CD4-positive, alpha-beta memory T cell (primary cell): Measurements from ENCODE around the gene MYH3. TPM values are rescaled to one million over a fixed set of nuclear protein-coding genes. Genes with fewer than 3 reads are reported as not detected.

Experiments used
- CTCF ChIA-PET: fragments of 350-600 bp; sonication (Branson Sonifier 250); formaldehyde crosslinking; loops from one replicate; lab custom pipeline; 2021; ENCODE audit warnings: inconsistent platforms; ENCODE audit not compliant: partially characterized antibody; lab: Charles Lee
- POLR2A ChIA-PET: fragments of 350-600 bp; sonication (Branson Sonifier 250); formaldehyde crosslinking; loops from one replicate; lab custom pipeline; 2021; ENCODE audit not compliant: partially characterized antibody; lab: Charles Lee
- DNase-seq, 5 donors: peaks; one replicate each; pipeline versions ENCODE4 v3.0.0 to v3.0.0-alpha.2; 2020 to 2022; ENCODE audit warnings: mixed read lengths in 1 of 5
- H3K27ac ChIP-seq: one replicate; pipeline ENCODE4 v1.7.0; 2013; ENCODE audit warnings: low read depth, low read length
- H3K27me3 ChIP-seq: 2 replicates; pipeline ENCODE4 v1.7.0; 2013; ENCODE audit warnings: mild to moderate bottlenecking, low read length, moderate library complexity; ENCODE audit not compliant: insufficient read depth
- H3K36me3 ChIP-seq: 2 replicates; pipeline ENCODE4 v1.7.0; 2013; ENCODE audit warnings: mild to moderate bottlenecking, low read length, moderate library complexity; ENCODE audit not compliant: insufficient read depth
- H3K4me1 ChIP-seq: 2 replicates; pipeline ENCODE4 v1.7.0; 2013; ENCODE audit warnings: mild to moderate bottlenecking, low read length, moderate library complexity; ENCODE audit not compliant: insufficient read depth
- H3K4me3 ChIP-seq, 2 donors: one replicate each; pipeline ENCODE4 v1.7.0; 2013; ENCODE audit warnings: low read length in 2 of 2, mild to moderate bottlenecking in 1 of 2
- H3K9me3 ChIP-seq, 2 donors: one replicate each; pipeline ENCODE4 v1.7.0; 2013; ENCODE audit warnings: low read length in 2 of 2, control low read depth in 1 of 2; ENCODE audit not compliant: control insufficient read depth in 1 of 2
- H3K27ac Mint-ChIP-seq, 7 donors: one replicate each; pipeline ENCODE4 v1.8.0; 2020 to 2021; ENCODE audit warnings: mixed read lengths in 7 of 7, mild to moderate bottlenecking in 6 of 7, inconsistent platforms in 3 of 7, moderate library complexity in 3 of 7
- H3K27me3 Mint-ChIP-seq, 2 donors: one replicate each; pipeline ENCODE4 v1.8.0; 2020 to 2021; ENCODE audit warnings: mixed read lengths in 2 of 2
- H3K36me3 Mint-ChIP-seq, 2 donors: one replicate each; pipeline ENCODE4 v1.8.0; 2020 to 2021; ENCODE audit warnings: mixed read lengths in 2 of 2, inconsistent platforms in 1 of 2, mild to moderate bottlenecking in 1 of 2
- H3K4me1 Mint-ChIP-seq, 4 donors: one replicate each; pipeline ENCODE4 v1.8.0; 2020 to 2021; ENCODE audit warnings: mixed read lengths in 4 of 4, mild to moderate bottlenecking in 1 of 4
- H3K4me3 Mint-ChIP-seq, 8 donors: one replicate each; pipeline ENCODE4 v1.8.0; 2020 to 2021; ENCODE audit warnings: mixed read lengths in 8 of 8, mild to moderate bottlenecking in 7 of 8, moderate library complexity in 6 of 8, inconsistent platforms in 3 of 8
- H3K9me3 Mint-ChIP-seq, 8 donors: one replicate each; pipeline ENCODE4 v1.8.0; 2020 to 2021; ENCODE audit warnings: mixed read lengths in 8 of 8, mild to moderate bottlenecking in 5 of 8, inconsistent platforms in 3 of 8, moderate library complexity in 1 of 8
- intact Hi-C: fragments of 100-400 bp; cut with micrococcal nuclease; formaldehyde crosslinking; loops from one replicate; pipeline ENCODE4 v1.15.1; 2023
- polyA plus RNA-seq, 2 donors: library from polyadenylated mRNA; unstranded; fragments of 300-500 nt; fragmentation: Illumina TruSeq; gene quantifications; one replicate each; pipeline ENCODE4 v1.2.3, GENCODE V29; 2021
- total RNA-seq, 2 experiments: library from RNA; stranded (reverse); gene quantifications; one replicate each; pipeline ENCODE4 v1.2.3, GENCODE V29; 2021

The MYH3 gene
- total and polyA plus RNA-seq, 4 experiments from 2014 or later = 0.47 to 11.5 (median 8.6) TPM; not detected in 1

DNA sequence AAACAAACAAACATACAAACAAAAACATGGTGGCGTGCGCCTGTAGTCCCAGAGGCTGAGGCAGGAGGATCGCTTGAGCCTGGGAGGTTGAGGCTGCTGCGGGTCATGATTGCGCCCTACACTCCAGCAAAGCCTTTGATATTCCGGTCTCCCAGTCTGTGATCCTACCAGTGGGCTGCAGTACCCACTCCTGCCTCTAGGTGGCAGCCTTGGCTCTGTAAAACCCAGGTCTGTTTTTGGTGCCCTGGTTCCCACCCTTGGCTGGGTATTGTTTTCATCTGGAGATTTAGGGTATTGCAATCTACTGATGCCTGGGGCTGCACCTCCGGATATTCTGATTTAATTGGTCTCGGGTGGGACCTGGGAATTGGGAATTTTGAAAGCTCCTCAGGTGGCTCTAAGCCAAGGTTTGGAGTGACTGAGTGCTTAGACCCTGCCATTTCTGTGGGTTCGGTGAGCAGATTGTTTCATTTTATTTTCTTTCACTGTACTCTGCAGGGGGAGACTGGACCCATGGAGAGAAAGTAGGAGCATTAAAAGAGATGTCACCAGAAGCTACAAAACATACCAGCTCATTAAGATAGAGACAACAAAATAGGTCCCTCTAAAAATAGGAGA lies 40.5 kb downstream of the MYH3 start:
- no peaks in the 10 kb centered on the region for H3K36me3 ChIP-seq
- Mint-ChIP-seq H3K27ac (no peak overlapping the region), H3K4me3 (no peak overlapping the region), H3K9me3 (no peaks in the 10 kb centered on the region), H3K4me1 (peaks cover 0 to 4% (median 0%) of the 10 kb centered on the region in 4 donors), H3K27me3 (peaks cover 3 to 4% of the 10 kb centered on the region in 2 donors), H3K36me3 (no peaks in the 10 kb centered on the region)
- no peak overlapping the region for H3K27ac ChIP-seq
- H3K9me3 ChIP-seq = no peaks in the 10 kb centered on the region
- POLR2A ChIA-PET = no interaction called here
- H3K27me3 ChIP-seq = no peaks in the 10 kb centered on the region
- DNase-seq = peak; percentile 36 to 61 (median 51)
- H3K4me1 ChIP-seq = no peaks in the 10 kb centered on the region
- intact Hi-C loops = loop anchor here (1.0 to 5.0 kb wide), 2 partner anchors 229 to 289 kb away; no protein-coding TSS in a partner anchor
- no peak overlapping the region for H3K4me3 ChIP-seq
- CTCF ChIA-PET = interaction anchor here (0.6 to 11.8 kb wide), 25 partner anchors 8 to 692 kb away, joined by 3 to 185 read pairs (median 4); no protein-coding TSS in a partner anchor

DNA sequence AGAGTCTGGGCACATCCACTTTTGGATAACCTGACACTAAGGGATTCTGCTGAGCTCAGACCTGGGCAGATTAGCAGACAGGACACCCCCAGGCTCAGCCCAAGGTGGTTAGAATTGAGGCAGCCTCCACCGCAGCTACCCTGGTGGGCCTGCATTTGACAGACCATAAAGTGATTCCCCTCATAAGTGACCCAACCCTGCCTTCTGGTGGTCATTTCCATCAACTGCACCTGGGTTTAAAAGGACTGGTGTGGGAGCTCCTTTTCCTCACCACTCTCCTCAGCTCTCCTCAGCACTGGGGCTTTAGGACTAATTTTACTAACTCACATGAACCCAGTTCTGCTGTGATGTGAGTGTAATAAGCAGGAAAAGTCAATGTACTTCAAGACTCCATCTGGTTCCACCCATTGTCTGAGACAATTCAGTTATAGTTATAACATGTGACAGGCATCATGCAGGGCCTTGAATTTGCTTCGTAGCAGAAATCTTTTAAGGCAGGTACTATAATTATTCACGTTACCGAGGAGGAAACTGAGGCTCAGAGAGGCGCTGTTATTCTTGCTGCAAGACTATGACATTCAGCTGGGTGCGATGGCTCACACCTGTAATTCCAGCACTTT lies 42.5 kb downstream of the MYH3 start:
- H3K27me3 ChIP-seq = no peaks in the 10 kb centered on the region
- no peaks in the 10 kb centered on the region for H3K9me3 ChIP-seq
- H3K36me3 ChIP-seq = no peaks in the 10 kb centered on the region
- H3K36me3 Mint-ChIP-seq = no peaks in the 10 kb centered on the region
- no peak overlapping the region for H3K27ac ChIP-seq
- H3K4me1 ChIP-seq = no peaks in the 10 kb centered on the region
- no peak overlapping the region for H3K4me3 ChIP-seq
- no peak overlapping the region for H3K27ac Mint-ChIP-seq
- DNase-seq = no peak
- no peaks in the 10 kb centered on the region for H3K9me3 Mint-ChIP-seq
- intact Hi-C loops = loop anchor here (5.0 kb wide), 1 partner anchor 287 kb away; no protein-coding TSS in a partner anchor
- ChIA-PET POLR2A (no interaction called here), CTCF (interaction anchor here (1.0 to 11.8 kb wide), 7 partner anchors 14 to 688 kb away, joined by 3 to 185 read pairs (median 5); no protein-coding TSS in a partner anchor)
- peaks cover 5 to 7% of the 10 kb centered on the region in 2 donors for H3K27me3 Mint-ChIP-seq
- no peak overlapping the region for H3K4me3 Mint-ChIP-seq
- peaks cover 0 to 4% (median 0%) of the 10 kb centered on the region in 4 donors for H3K4me1 Mint-ChIP-seq

DNA sequence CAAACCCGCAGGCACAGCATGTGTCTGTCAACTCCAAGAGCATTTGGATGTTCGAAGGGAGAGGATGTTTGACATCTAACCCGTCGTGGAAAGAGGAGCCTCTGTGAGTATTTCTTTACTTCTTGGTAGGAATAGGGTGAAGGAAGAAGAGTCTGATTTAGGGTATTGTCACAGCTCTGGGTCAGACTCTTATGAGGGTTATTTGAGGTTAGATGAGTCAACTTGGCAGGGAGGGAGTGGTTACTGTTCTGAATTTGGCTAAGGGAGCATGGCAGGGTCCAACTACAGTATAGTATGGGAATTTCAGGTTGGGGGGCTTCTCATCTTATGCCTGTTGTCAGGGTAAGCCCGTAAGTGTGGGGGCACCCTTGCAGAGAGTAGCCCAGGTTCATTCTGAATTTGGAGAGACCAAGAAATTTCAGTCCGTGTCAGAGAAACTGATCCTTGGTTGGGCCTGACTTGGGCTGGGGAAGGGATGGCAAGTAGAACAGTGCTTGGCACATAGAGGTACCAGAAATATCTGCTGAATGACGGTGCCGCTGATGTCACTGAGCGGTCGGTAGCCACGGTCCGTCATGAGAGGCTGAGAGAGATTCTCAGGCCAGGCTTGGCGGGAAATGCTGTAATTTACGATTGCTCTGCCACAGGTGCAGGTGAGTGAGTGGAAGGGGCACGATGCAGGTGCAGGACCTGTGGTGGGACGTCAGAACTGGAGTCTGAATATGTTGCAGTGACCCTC lies 43.2 kb downstream of the MYH3 start:
- Histone ChIP-seq H3K4me3 (no peak overlapping the region), H3K27me3 (no peaks in the 10 kb centered on the region), H3K4me1 (no peaks in the 10 kb centered on the region), H3K36me3 (no peaks in the 10 kb centered on the region), H3K27ac (no peak overlapping the region), H3K9me3 (no peaks in the 10 kb centered on the region)
- intact Hi-C loops = no loop called here
- ChIA-PET CTCF (interaction anchor here (1.0 to 11.8 kb wide), 4 partner anchors 13 to 687 kb away, joined by 3 to 185 read pairs (median 48); no protein-coding TSS in a partner anchor), POLR2A (no interaction called here)
- Mint-ChIP-seq H3K27ac (no peak overlapping the region), H3K36me3 (no peaks in the 10 kb centered on the region), H3K27me3 (peaks cover 7% of the 10 kb centered on the region in 2 donors), H3K4me1 (peaks cover 0 to 4% (median 0%) of the 10 kb centered on the region in 4 donors), H3K9me3 (no peaks in the 10 kb centered on the region), H3K4me3 (no peak overlapping the region)
- DNase-seq = no peak

DNA sequence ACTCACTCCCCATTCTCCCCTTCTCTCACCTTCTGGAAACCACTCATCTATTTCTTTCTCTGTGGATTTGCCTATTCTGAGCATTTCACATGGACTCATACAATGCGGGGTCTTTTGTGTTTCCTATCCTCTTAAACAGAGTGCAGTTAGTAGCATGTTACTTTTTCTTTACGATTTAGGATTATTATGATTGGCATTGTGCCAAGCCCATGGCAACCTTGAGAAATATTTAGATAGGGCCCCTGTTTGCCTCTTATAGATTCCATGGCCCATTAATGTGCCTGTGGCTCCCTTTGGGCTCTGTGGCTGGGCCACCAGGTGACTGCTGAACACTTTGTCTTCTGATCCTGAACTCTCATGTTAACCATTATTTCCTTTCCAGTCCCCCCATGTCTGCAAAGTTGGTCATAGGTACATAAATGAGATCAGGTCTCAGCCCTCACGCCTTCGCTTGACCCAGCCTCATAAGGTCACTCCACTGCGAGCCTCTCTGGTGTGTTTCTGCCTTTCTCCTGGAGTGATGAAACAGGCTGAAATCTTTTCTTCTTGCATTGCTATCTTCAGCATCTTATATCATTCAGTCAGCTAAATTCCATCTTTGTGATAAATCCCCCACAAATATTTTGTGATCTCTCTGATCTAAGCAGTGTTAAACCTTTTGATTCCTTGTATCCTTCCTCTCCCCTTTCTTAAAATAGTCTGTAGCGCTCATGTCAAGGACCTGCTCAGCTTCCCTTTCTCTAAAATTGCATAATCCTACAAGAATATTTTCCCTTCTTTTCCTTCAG lies 44.0 kb downstream of the MYH3 start:
- Mint-ChIP-seq H3K36me3 (no peaks in the 10 kb centered on the region), H3K9me3 (no peaks in the 10 kb centered on the region), H3K4me3 (no peak overlapping the region), H3K27ac (peak overlapping the region in 1 of 7 donors; percentile 1), H3K4me1 (peaks cover 0 to 2% (median 0%) of the 10 kb centered on the region in 4 donors), H3K27me3 (peaks cover 5 to 7% of the 10 kb centered on the region in 2 donors)
- no peak overlapping the region for H3K4me3 ChIP-seq
- no peaks in the 10 kb centered on the region for H3K36me3 ChIP-seq
- no peaks in the 10 kb centered on the region for H3K4me1 ChIP-seq
- POLR2A ChIA-PET = no interaction called here
- H3K9me3 ChIP-seq = no peaks in the 10 kb centered on the region
- no peak overlapping the region for H3K27ac ChIP-seq
- intact Hi-C loops = no loop called here
- CTCF ChIA-PET = interaction anchor here (11.8 kb wide), 1 partner anchor 18 kb away, joined by 185 read pairs; no protein-coding TSS in a partner anchor
- DNase-seq = no peak
- H3K27me3 ChIP-seq = no peaks in the 10 kb centered on the region

DNA sequence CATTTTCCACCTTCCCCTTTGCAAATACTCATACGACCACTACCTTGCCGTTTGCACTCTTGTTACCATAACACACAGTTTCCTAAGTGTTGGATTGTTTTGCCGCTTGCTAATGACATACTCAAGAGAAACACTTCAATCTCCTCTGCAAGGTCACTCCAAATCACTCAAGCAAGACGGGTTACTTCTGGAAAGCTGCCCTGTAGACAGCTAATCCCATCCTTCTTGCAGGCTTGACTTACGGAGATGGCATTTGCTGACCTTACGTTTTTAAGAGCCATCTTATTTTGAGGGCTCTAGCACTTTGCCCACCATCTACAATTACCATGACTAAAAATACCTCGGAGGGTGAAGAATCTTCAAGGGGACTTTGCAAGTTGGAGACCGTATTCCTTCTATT lies 46.2 kb downstream of the MYH3 start:
- no peaks in the 10 kb centered on the region for H3K36me3 Mint-ChIP-seq
- H3K4me1 ChIP-seq = no peaks in the 10 kb centered on the region
- H3K36me3 ChIP-seq = no peaks in the 10 kb centered on the region
- H3K9me3 Mint-ChIP-seq = no peaks in the 10 kb centered on the region
- intact Hi-C loops = no loop called here
- ChIA-PET POLR2A (no interaction called here), CTCF (interaction anchor here (1.1 to 2.0 kb wide), 2 partner anchors 8 to 12 kb away, joined by 3 to 9 read pairs; no protein-coding TSS in a partner anchor)
- H3K4me3 Mint-ChIP-seq = no peak overlapping the region
- no peaks in the 10 kb centered on the region for H3K4me1 Mint-ChIP-seq
- no peaks in the 10 kb centered on the region for H3K9me3 ChIP-seq
- H3K27me3 ChIP-seq = no peaks in the 10 kb centered on the region
- no peak for DNase-seq
- no peak overlapping the region for H3K27ac ChIP-seq
- no peak overlapping the region for H3K27ac Mint-ChIP-seq
- H3K27me3 Mint-ChIP-seq = peaks cover 4 to 7% of the 10 kb centered on the region in 2 donors
- no peak overlapping the region for H3K4me3 ChIP-seq

DNA sequence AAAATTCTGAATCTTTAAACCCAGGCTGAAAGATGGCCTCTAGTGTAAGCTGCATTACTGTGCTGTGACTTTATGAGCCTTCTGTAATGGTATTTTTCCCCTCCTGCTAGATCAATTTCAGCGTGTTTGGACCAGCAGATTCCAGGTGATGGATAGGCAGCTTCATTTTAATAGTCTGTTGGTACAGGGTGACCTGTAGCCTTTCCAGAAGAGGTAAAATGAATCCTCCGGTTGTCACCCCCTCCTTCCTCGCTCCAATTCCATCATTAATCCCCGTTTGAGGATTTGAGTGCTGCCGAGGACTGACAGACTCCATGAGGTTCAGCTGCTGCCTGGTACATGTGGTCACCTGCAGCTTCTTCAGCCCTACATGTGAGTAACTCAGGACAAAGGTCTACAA lies 48.9 kb downstream of the MYH3 start:
- Mint-ChIP-seq H3K4me1 (no peaks in the 10 kb centered on the region), H3K4me3 (no peak overlapping the region), H3K27me3 (peaks cover 2 to 9% of the 10 kb centered on the region in 2 donors), H3K9me3 (peaks cover 0 to 1% (median 0%) of the 10 kb centered on the region in 8 donors), H3K36me3 (no peaks in the 10 kb centered on the region), H3K27ac (no peak overlapping the region)
- CTCF ChIA-PET = interaction anchor here (1.0 to 1.9 kb wide), 2 partner anchors 9 to 24 kb away, joined by 3 to 22 read pairs; no protein-coding TSS in a partner anchor
- no peak overlapping the region for H3K27ac ChIP-seq
- H3K4me3 ChIP-seq = no peak overlapping the region
- H3K36me3 ChIP-seq = no peaks in the 10 kb centered on the region
- POLR2A ChIA-PET = no interaction called here
- intact Hi-C loops = no loop called here
- no peaks in the 10 kb centered on the region for H3K9me3 ChIP-seq
- no peaks in the 10 kb centered on the region for H3K27me3 ChIP-seq
- no peak for DNase-seq
- no peaks in the 10 kb centered on the region for H3K4me1 ChIP-seq
